HUES6 (cell line): ENCODE data around the gene LSM3.

ENCODE experiments used
- H3K27ac ChIP-seq: 2 replicates; pipeline ENCODE4 v1.7.0; 2013; ENCODE audit warnings: low read depth, mild to moderate bottlenecking, low read length, inconsistent platforms
- H3K27me3 ChIP-seq: 2 replicates; pipeline ENCODE4 v1.6.1; 2013; ENCODE audit warnings: low read length; ENCODE audit not compliant: control insufficient read depth, insufficient read depth
- H3K36me3 ChIP-seq: 2 replicates; pipeline ENCODE4 v1.6.1; 2013; ENCODE audit warnings: low read length; ENCODE audit not compliant: control insufficient read depth, insufficient read depth
- H3K4me1 ChIP-seq: 2 replicates; pipeline ENCODE4 v1.6.1; 2013; ENCODE audit warnings: low read length; ENCODE audit not compliant: control insufficient read depth, insufficient read depth
- H3K4me3 ChIP-seq: 2 replicates; pipeline ENCODE4 v1.5.1; 2013; ENCODE audit warnings: low read depth, low read length
- H3K9ac ChIP-seq: one replicate; pipeline ENCODE4 v1.6.1; 2013; ENCODE audit warnings: mild to moderate bottlenecking, low read length
- H3K9me3 ChIP-seq: 2 replicates; pipeline ENCODE4 v1.6.1; 2013; ENCODE audit warnings: low read depth, low read length; ENCODE audit not compliant: control insufficient read depth, insufficient read depth

The LSM3 gene

GRCh38 chr3:14143271-14144225 lies 35.1 kb upstream of the LSM3 start:
- Histone ChIP-seq H3K9ac (peak overlapping the region; percentile 69), H3K9me3 (no peaks in the 10 kb centered on the region), H3K27ac (peak overlapping the region; percentile 83), H3K4me1 (peaks cover 44% of the 10 kb centered on the region), H3K36me3 (peaks cover 73% of the 10 kb centered on the region), H3K4me3 (no peak overlapping the region), H3K27me3 (no peaks in the 10 kb centered on the region)

DNA sequence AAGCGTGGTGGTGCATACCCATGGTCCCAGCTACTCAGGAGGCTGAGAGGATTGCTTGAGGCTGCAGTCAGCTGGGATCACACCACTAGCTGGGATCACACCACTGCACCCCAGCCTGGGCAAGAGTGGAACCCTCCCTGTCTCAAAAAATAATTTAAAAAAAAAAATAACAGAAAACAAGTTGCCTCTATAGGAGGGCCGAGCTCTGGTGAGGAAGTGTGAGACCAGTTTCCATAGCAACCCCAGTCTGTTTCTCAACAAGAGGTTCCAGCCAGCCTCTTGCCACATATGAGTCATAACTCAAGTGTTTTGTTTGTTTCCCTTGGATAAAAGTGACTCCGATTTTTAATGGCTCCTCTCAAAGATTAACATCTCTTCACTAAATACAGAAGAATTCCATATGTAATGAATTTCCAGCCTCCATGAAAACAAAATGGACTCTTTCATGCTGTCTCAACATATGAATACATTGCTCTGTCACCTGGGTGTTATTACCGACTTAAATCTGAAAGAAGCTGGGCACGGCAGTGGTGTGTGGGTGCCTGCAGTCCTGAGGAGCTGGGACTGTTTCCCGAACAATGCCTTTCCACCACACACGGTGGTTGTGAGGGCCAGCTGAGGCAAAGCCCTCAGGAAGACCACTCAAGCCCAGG lies 34.1 kb upstream of the LSM3 start:
- peaks cover 66% of the 10 kb centered on the region for H3K36me3 ChIP-seq
- peak overlapping the region; percentile 83 for H3K27ac ChIP-seq
- peak overlapping the region; percentile 69 for H3K9ac ChIP-seq
- H3K4me1 ChIP-seq = peaks cover 47% of the 10 kb centered on the region
- peak overlapping the region; percentile 15; the same call in 1 of the 2 replicates for H3K4me3 ChIP-seq
- no peaks in the 10 kb centered on the region for H3K27me3 ChIP-seq
- H3K9me3 ChIP-seq = no peaks in the 10 kb centered on the region

DNA sequence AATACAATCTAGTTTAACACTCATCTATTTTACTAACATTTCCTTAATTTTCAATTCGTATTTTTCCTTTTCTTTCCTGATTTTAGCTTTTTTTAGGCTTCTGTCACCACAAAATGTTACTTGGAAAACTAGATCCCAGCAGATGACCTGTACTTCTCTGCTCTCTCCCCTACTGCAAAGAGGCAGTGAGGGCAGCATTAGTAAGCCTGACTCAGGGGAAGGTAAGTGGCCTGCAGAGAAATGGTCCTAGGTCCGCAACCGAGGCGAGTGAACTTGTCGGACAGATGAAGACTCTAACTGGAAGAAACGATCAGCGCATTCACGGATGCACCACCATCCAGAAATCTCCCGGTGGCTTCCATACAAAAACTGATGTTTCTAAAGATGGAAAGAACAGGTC lies 33.4 kb upstream of the LSM3 start:
- Histone ChIP-seq H3K9ac (no peak overlapping the region), H3K4me3 (no peak overlapping the region), H3K4me1 (peaks cover 47% of the 10 kb centered on the region), H3K27ac (peak overlapping the region; percentile 83; the same call in 1 of the 2 replicates), H3K27me3 (no peaks in the 10 kb centered on the region), H3K36me3 (peaks cover 63% of the 10 kb centered on the region), H3K9me3 (no peaks in the 10 kb centered on the region)

GRCh38 chr3:14145670-14146380 lies 32.8 kb upstream of the LSM3 start:
- H3K9me3 ChIP-seq = no peaks in the 10 kb centered on the region
- H3K27me3 ChIP-seq = no peaks in the 10 kb centered on the region
- peaks cover 47% of the 10 kb centered on the region for H3K4me1 ChIP-seq
- H3K36me3 ChIP-seq = peaks cover 59% of the 10 kb centered on the region
- no peak overlapping the region for H3K4me3 ChIP-seq
- H3K9ac ChIP-seq = no peak overlapping the region
- H3K27ac ChIP-seq = no peak overlapping the region

DNA sequence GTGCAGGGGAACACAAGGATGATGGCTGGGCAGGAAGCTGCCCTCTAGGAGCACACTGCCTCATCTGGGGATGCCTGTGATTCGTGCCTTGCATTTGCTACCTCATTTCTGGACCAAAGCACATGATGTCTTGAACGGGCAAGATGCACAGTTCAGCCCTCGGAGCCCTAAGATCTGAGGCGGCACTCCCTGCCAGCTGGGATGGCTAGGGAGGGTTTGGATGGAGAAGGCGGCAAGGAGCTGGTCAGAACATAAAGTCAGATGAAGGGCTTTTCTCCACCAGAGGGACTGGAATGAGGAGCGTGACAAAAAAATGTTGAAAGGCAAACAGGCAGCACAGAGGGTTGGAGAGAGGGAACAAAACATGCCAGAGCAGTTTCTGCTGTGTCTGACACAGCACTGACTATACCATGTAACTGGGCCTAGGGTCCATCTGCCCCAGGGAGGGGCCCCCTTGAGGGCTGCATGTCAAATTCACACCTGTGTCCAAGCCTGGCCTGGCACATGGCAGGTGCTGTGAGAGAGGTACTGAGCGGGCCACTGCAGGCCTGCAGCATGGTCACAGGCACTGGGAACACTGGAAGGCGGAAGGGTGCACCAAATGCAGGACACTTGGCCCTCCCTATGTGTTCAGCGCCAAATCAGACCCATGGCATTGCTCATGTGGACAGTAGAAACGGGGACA lies 32.1 kb upstream of the LSM3 start:
- H3K9ac ChIP-seq = no peak overlapping the region
- no peak overlapping the region for H3K4me3 ChIP-seq
- H3K27ac ChIP-seq = no peak overlapping the region
- H3K36me3 ChIP-seq = peaks cover 55% of the 10 kb centered on the region
- no peaks in the 10 kb centered on the region for H3K9me3 ChIP-seq
- H3K4me1 ChIP-seq = peaks cover 47% of the 10 kb centered on the region
- no peaks in the 10 kb centered on the region for H3K27me3 ChIP-seq

DNA sequence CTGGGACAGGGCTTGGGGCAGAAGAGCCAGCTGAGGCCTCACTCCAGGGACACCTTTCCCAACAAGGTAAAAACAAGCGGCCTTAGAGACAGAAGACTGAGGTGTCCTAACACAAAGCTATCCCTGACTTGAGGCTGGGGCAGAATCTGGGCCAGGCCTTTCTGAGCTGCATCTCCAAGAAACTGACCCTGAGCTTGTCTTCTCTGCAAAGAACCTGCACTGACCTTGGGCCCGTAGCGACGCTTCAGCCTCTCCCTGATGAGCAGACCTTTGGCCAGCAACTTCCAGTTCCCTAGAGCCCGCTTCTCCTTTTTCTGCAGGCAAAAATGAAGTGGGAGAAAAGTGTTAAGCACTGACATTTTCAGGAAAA lies 31.6 kb upstream of the LSM3 start:
- Histone ChIP-seq H3K9me3 (no peaks in the 10 kb centered on the region), H3K27me3 (no peaks in the 10 kb centered on the region), H3K9ac (no peak overlapping the region), H3K27ac (no peak overlapping the region), H3K4me1 (peaks cover 46% of the 10 kb centered on the region), H3K4me3 (no peak overlapping the region), H3K36me3 (peaks cover 56% of the 10 kb centered on the region)

DNA sequence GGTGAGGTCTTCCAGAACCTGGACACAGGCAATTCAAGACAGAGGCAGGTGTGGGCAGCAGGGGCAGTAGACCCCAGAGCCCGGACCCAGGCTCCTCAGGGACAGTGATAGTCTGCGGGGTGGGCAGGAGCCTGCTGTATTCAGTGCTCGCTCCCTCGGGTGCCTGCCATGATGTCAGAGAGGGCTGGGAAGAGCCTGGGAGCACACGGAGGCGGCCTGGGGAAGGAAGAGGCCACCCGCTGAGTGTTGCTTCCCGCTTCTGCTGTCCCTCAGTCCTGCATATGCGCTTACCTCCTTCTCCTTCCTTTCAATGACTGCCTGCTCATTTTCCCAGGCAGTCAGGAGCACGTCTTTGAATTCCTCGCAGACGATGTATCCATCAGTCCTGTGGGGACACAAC lies 31.0 kb upstream of the LSM3 start:
- peaks cover 59% of the 10 kb centered on the region for H3K36me3 ChIP-seq
- peaks cover 41% of the 10 kb centered on the region for H3K4me1 ChIP-seq
- peak overlapping the region; percentile 21 for H3K9ac ChIP-seq
- no peak overlapping the region for H3K27ac ChIP-seq
- no peaks in the 10 kb centered on the region for H3K9me3 ChIP-seq
- no peaks in the 10 kb centered on the region for H3K27me3 ChIP-seq
- no peak overlapping the region for H3K4me3 ChIP-seq

GRCh38 chr3:14148041-14148985 lies 30.3 kb upstream of the LSM3 start:
- Histone ChIP-seq H3K4me1 (peaks cover 34% of the 10 kb centered on the region), H3K9ac (peak overlapping the region; percentile 21), H3K27me3 (no peaks in the 10 kb centered on the region), H3K27ac (no peak overlapping the region), H3K36me3 (peaks cover 63% of the 10 kb centered on the region), H3K4me3 (no peak overlapping the region), H3K9me3 (no peaks in the 10 kb centered on the region)

DNA sequence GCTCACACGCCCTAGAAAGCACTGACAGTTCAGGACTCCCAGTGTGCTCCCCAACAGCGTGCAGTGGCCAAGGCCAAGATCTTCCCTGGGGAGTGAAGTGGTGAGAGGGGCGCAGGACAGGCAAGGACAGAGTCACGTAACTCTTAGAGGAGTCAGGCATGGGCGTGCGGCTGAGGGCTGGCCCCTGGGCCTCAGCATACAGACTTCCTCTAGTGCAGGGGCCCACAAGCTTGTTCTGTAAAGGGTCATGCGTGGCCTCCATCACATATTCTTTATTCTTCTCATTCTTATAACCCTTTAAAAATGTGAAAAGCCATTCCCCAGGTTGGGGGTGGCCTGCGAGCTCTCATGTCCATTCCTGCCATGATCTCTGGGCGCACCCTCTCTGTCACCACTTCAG lies 28.5 kb upstream of the LSM3 start:
- H3K9ac ChIP-seq = no peak overlapping the region
- no peaks in the 10 kb centered on the region for H3K9me3 ChIP-seq
- H3K27me3 ChIP-seq = no peaks in the 10 kb centered on the region
- H3K4me1 ChIP-seq = peaks cover 17% of the 10 kb centered on the region
- no peak overlapping the region for H3K27ac ChIP-seq
- H3K4me3 ChIP-seq = no peak overlapping the region
- peaks cover 79% of the 10 kb centered on the region for H3K36me3 ChIP-seq
